Lung (tissue), 12 donors: ENCODE results near the gene PACS1. TPM values are rescaled to one million over a fixed set of nuclear protein-coding genes. Genes with fewer than 3 reads are reported as not detected.

Experiments used
- ATAC-seq: fragments of 200-7000 bp; cut with Tn5 transposase; one replicate; pipeline ENCODE4 v1.9.1; 2020; ENCODE audit warnings: moderate number of reproducible peaks; ENCODE audit not compliant: insufficient read depth, low FRiP score
- DNase-seq, 3 donors: peaks; one replicate each; pipeline ENCODE4 v3.0.0-alpha.2; 2013 to 2017
- H3K27ac ChIP-seq, 2 donors: one replicate each; pipeline ENCODE4 v1.5.1; 2013; ENCODE audit warnings: mild to moderate bottlenecking in 2 of 2, moderate library complexity in 2 of 2, control low read depth in 1 of 2, inconsistent platforms in 1 of 2, low read depth in 1 of 2, low read length in 1 of 2
- H3K27me3 ChIP-seq, 3 donors: one replicate each; pipeline ENCODE4 v1.5.1; 2013; ENCODE audit warnings: low read length in 2 of 3; ENCODE audit not compliant: control insufficient read depth in 3 of 3, insufficient read depth in 3 of 3
- H3K36me3 ChIP-seq, 4 donors: one replicate each; pipeline ENCODE4 v1.5.1; 2013; ENCODE audit warnings: low read length in 4 of 4, mild to moderate bottlenecking in 1 of 4, moderate library complexity in 1 of 4; ENCODE audit not compliant: control insufficient read depth in 4 of 4, insufficient read depth in 4 of 4
- H3K4me1 ChIP-seq, 5 donors: one replicate each; pipeline ENCODE4 v1.5.1; 2013; ENCODE audit warnings: low read length in 5 of 5, mild to moderate bottlenecking in 2 of 5, moderate library complexity in 1 of 5; ENCODE audit not compliant: control insufficient read depth in 5 of 5, insufficient read depth in 5 of 5
- H3K4me3 ChIP-seq: one replicate; pipeline ENCODE4 v1.5.1; 2013; ENCODE audit warnings: mild to moderate bottlenecking, control low read depth, moderate library complexity
- H3K9ac ChIP-seq, 2 donors: one replicate each; pipeline ENCODE4 v1.5.1; 2013; ENCODE audit warnings: low read length in 2 of 2, control low read depth in 1 of 2; ENCODE audit not compliant: insufficient read depth in 1 of 2
- H3K9me3 ChIP-seq, 4 donors: one replicate each; pipeline ENCODE4 v1.5.1; 2013; ENCODE audit warnings: low read length in 3 of 4, mild to moderate bottlenecking in 1 of 4, moderate library complexity in 1 of 4; ENCODE audit not compliant: control insufficient read depth in 4 of 4, insufficient read depth in 3 of 4
- WGBS, 2 donors: extraction: QIAGEN DNeasy Blood & Tissue Kit; methylation state at CpG; one replicate each; pipeline ENCODE4 v1.1.7; 2013; 5-methylcytosine and 5-hydroxymethylcytosine counted together
- polyA plus RNA-seq, 2 donors: library from polyadenylated mRNA; stranded (reverse); fragments of 200-250 nt; gene quantifications; one replicate each; pipeline ENCODE4 v1.2.1, GENCODE V29; 2013
- total RNA-seq, 2 donors: library from RNA; depleted of rRNA in 1 of 2; stranded (reverse); fragments of >200 nt in 1 of 2; gene quantifications; one replicate each; pipeline ENCODE4 v1.2.1, GENCODE V29; 2014 to 2021
- TF ChIP-seq, protein P1 (sequence below): IDR thresholded peaks from 2 replicates; pipeline ENCODE4 v1.5.1; 2012; ENCODE audit warnings: mild to moderate bottlenecking; ENCODE audit errors: control extremely low read depth, extremely low read depth
- donor health status: control.
- donor health status: control.
- donor health status: Bipolar disorder and iron deficiency.
- donor health status: healthy.
- donor health status: DM: yes; HTN: yes; CAD: no.

PACS1 gene
- total and polyA plus RNA-seq, 4 donors: 22.2 to 48.8 (median 34.7) TPM

DNA sequence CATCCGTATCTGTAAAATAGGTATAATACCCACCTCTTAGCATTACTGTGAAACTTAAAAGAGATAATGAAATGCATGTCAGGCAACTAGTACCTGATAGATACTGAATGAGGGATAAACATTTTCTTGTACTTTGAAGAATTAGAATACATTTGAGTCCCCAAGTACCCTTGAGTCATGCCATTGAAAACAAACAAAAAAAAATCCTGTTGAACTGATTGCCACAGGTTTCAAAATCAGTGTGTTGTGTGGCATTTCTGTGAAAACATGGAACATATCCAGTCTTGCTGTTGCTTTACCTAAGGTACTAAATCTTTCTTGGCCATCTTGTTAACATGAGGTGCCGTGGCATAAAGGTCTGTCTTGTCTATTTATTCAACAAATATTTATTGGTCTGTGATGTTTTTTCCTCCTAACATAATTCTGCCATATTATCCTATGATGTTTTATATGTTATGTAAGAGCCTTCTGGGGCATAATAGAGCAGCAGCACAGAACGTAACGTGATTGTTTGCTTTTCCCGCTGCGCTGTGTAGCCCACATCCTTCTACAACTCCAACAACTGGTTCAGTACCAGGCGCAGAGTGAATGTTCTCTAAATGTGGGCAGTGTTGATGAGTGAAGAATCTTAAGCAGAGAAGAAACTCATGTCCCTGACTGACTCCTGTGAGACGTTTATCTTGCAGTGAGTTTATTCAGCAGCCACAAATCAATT lies 119.1 kb downstream of the PACS1 start:
- Histone ChIP-seq H3K27me3 (no peaks in the 10 kb centered on the region), H3K36me3 (peaks cover 0 to 5% (median 4%) of the 10 kb centered on the region in 4 donors), H3K4me3 (no peak overlapping the region), H3K27ac (no peak overlapping the region), H3K9ac (no peak overlapping the region), H3K9me3 (peaks cover 0 to 3% (median 0%) of the 10 kb centered on the region in 4 donors), H3K4me1 (peaks cover 0 to 4% (median 0%) of the 10 kb centered on the region in 5 donors)
- WGBS, 2 donors: 93 to 96% methylated on average over 8 of the region's 8 CpGs
- DNase-seq (no peak), ATAC-seq (no peak)
- TF ChIP-seq, protein P1, sequence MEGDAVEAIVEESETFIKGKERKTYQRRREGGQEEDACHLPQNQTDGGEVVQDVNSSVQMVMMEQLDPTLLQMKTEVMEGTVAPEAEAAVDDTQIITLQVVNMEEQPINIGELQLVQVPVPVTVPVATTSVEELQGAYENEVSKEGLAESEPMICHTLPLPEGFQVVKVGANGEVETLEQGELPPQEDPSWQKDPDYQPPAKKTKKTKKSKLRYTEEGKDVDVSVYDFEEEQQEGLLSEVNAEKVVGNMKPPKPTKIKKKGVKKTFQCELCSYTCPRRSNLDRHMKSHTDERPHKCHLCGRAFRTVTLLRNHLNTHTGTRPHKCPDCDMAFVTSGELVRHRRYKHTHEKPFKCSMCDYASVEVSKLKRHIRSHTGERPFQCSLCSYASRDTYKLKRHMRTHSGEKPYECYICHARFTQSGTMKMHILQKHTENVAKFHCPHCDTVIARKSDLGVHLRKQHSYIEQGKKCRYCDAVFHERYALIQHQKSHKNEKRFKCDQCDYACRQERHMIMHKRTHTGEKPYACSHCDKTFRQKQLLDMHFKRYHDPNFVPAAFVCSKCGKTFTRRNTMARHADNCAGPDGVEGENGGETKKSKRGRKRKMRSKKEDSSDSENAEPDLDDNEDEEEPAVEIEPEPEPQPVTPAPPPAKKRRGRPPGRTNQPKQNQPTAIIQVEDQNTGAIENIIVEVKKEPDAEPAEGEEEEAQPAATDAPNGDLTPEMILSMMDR: no peak

DNA sequence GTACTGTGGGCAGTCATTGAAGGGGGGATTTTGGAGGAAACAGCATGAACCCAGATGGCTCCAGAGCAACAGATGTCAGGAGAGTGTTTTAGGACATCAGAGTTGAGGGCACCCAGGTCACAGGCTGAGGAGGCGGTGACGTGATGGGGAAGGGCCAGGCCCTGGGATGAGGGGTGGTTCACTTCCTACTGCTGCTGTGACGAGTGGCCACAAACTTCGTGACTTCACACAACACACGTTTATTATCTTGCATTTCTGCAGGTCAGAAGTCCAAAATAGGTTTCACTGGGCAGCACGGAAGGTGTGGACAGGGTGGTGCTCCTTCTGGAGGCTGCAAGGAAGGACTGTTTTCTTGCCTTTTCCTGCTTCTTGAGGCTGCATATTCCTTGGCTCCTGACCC lies 120.7 kb downstream of the PACS1 start:
- no peak overlapping the region for H3K27ac ChIP-seq
- TF ChIP-seq, protein P1: no peak
- no peak overlapping the region for H3K4me3 ChIP-seq
- peaks cover 0 to 8% (median 7%) of the 10 kb centered on the region in 4 donors for H3K36me3 ChIP-seq
- no peak for ATAC-seq
- peaks cover 0 to 4% (median 0%) of the 10 kb centered on the region in 5 donors for H3K4me1 ChIP-seq
- no peak for DNase-seq
- H3K27me3 ChIP-seq: no peaks in the 10 kb centered on the region
- peaks cover 0 to 3% (median 0%) of the 10 kb centered on the region in 4 donors for H3K9me3 ChIP-seq
- WGBS, 2 donors: 74 to 76% methylated on average over 6 of the region's 6 CpGs
- no peak overlapping the region for H3K9ac ChIP-seq

DNA sequence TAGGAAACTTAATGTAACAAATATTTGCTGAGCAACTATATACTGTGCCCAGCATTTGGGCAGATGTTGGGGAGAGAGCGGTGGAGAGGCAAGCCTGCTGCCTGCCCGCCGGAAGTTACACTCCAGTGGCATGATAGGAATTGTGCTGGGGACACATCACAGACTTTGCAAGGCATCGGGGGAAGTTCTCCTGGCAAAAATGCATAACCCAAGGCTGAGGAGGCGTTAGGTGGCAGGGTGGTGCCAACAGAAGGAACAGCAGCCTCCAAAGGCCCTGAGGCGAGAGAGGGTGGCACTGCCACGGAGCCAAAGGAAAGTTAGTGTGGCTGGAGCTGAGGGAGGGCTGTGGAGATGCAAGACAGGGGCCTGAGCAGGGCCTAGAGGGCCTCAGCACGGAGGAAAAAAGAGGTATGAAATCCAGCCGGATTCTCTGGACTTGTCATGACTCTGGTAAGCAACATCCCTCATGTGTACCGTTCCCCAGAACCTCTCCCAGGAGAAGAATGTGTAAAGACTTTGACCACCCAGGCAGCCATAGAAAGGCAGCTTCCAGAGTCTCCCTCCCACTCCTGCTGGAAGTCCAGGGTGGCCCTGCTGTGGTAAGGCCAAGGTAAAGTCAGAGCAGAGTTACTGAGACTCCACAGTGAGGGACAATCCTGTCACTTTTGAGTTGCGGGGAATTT lies 122.2 kb downstream of the PACS1 start:
- Histone ChIP-seq H3K36me3 (peaks cover 0 to 8% (median 6%) of the 10 kb centered on the region in 4 donors), H3K27ac (peak overlapping the region in 1 of 2 donors; percentile 17), H3K9me3 (peaks cover 0 to 3% (median 0%) of the 10 kb centered on the region in 4 donors), H3K27me3 (no peaks in the 10 kb centered on the region), H3K4me3 (no peak overlapping the region), H3K4me1 (peaks cover 0 to 4% (median 0%) of the 10 kb centered on the region in 5 donors), H3K9ac (no peak overlapping the region)
- ATAC-seq (no peak), DNase-seq (peak; percentile 42 to 52 (median 51))
- 80% methylated on average over 11 of the region's 11 CpGs for WGBS, 2 donors
- TF ChIP-seq, protein P1: no peak
